Measurements from ENCODE around the gene GAL3ST3. TPM values are rescaled to one million over a fixed set of nuclear protein-coding genes. Genes with fewer than 3 reads are reported as not detected.

The GAL3ST3 gene
- total and polyA plus RNA-seq, 10 of the 15 experiments (the other 5 are each of a cell fraction or from before 2014, with no cell fraction given) = 0.06 to 0.12 TPM; not detected in 8

GRCh38 chr11:66056501-66056900 lies 7.5 kb upstream of the GAL3ST3 start:
- BruUV-seq (replicated peaks) = no TSS peak
- Histone ChIP-seq H3K9ac (ENCODE audit: control insufficient read depth, insufficient read depth, low read length) (no peak overlapping the region), H3K79me2 (ENCODE audit: control insufficient read depth, insufficient read depth, low read length) (peaks cover 27% of the 10 kb centered on the region), H4K20me1 (ENCODE audit: control insufficient read depth, insufficient read depth) (no peaks in the 10 kb centered on the region), H3K27me3 (replicated peaks in 1 of 2; ENCODE audit: control insufficient read depth in 2 of 2, insufficient read depth in 2 of 2, low read length in 1 of 2) (no peaks in the 10 kb centered on the region), H2AFZ (ENCODE audit: control insufficient read depth, low read depth, low read length) (no peak overlapping the region), H3K9me3 (replicated peaks; ENCODE audit: control insufficient read depth, insufficient read depth, low read length) (no peaks in the 10 kb centered on the region; the same call in 2 of the 3 replicates), H3K4me3 (no peak overlapping the region), H3K4me2 (ENCODE audit: control insufficient read depth, insufficient read depth) (no peak overlapping the region), H3K27ac (ENCODE audit: control insufficient read depth, insufficient read depth) (no peak overlapping the region), H3K4me1 (ENCODE audit: control insufficient read depth, insufficient read depth, low read length) (peaks cover 8% of the 10 kb centered on the region), H3K36me3 (ENCODE audit: control insufficient read depth in 2 of 2, insufficient read depth in 2 of 2, low read length in 1 of 2) (peaks cover 37 to 47% of the 10 kb centered on the region in 2 experiments)
- SMC1A ChIA-PET (ENCODE audit: uncharacterized antibody, unreplicated experiment) = interaction anchor here (0.8 to 1.8 kb wide), 4 partner anchors 9 to 21 kb away, joined by 3 to 4 read pairs (median 4); no protein-coding TSS in a partner anchor
- RAD21 ChIA-PET (ENCODE audit: unreplicated experiment) = no interaction called here
- in situ Hi-C loops (cut with MboI) (no loop called here), intact Hi-C loops (cut with micrococcal nuclease; ENCODE audit: unreplicated experiment) (no loop called here)
- no peak for ATAC-seq
- 81% methylated on average over 7 of the region's 7 CpGs for WGBS (ENCODE audit: insufficient coverage, insufficient replicate concordance, low lambda C conversion rate, missing lambda C conversion rate)
- DNase-seq (ENCODE audit: low read depth, low spot score) = no peak
- CTCF ChIA-PET = interaction anchor here (1.9 to 6.4 kb wide), 3 partner anchors 9 to 34 kb away, joined by 5 to 94 read pairs (median 34); no protein-coding TSS in a partner anchor
- FAIRE-seq = no peak
- POLR2A ChIA-PET = interaction anchor here (0.6 to 0.7 kb wide), 3 partner anchors 105 to 1180 kb away, joined by 3 to 6 read pairs (median 3); no protein-coding TSS in a partner anchor
- TF ChIP-seq MXI1 (IDR thresholded peaks at IDR 0.05; ENCODE audit: low read depth, low read length) (no peak), ZBTB40 (IDR thresholded peaks at IDR 0.05; ENCODE audit: borderline replicate concordance) (no peak), POU2F2 (IDR thresholded peaks at IDR 0.05; ENCODE audit: borderline replicate concordance, low read depth, low read length) (no peak), FOXM1 (IDR thresholded peaks at IDR 0.05; ENCODE audit: low read depth, low read length) (no peak), ZNF207 (IDR thresholded peaks at IDR 0.05; ENCODE audit: borderline replicate concordance) (no peak), IRF3 (IDR thresholded peaks at IDR 0.05) (no peak)
